Measurements from ENCODE around the gene MSMP.

GRCh38 chr9:35792024-35792813 lies 38.1 kb upstream of the MSMP start:
- no peak for TF ChIP-seq CTCF (conservative IDR thresholded peaks at IDR 0.05 in 1 of 2, IDR thresholded peaks at IDR 0.05 in 1 of 2; ENCODE audit: low read depth in 1 of 2, low read length in 2 of 2)
- no peak for TF ChIP-seq EZH2 (IDR thresholded peaks at IDR 0.05; ENCODE audit: low read length, missing control alignments)
